GM19099 (cell line): ENCODE results near the gene RGS7BP.

Experiments used
- POLR2A ChIP-seq: IDR thresholded peaks from 3 replicates; pipeline ENCODE4 v1.6.1; 2011; ENCODE audit warnings: low read depth; ENCODE audit not compliant: insufficient read length; ENCODE audit errors: extremely low read depth

The RGS7BP gene

DNA sequence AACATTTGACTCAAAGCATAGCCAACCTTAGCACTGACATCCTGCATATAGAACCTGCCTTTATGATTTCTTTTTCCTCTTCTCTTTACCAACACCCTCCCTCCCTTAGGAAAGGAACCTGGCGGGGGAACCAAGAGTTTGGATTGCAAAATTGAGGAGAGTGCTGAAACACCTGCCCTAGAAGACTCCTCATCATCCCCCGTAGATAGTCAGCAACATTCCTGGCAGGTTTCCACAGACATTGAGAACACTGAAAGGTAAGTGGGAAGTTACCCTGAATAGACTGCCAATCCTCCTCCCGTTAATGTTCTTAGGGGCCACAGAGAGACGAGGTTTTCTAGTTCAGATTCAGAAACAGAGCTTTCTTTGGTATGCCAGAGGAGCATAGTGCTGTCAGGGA, 88.8 kb downstream of the RGS7BP start:
- no peak for TF ChIP-seq POLR2A

DNA sequence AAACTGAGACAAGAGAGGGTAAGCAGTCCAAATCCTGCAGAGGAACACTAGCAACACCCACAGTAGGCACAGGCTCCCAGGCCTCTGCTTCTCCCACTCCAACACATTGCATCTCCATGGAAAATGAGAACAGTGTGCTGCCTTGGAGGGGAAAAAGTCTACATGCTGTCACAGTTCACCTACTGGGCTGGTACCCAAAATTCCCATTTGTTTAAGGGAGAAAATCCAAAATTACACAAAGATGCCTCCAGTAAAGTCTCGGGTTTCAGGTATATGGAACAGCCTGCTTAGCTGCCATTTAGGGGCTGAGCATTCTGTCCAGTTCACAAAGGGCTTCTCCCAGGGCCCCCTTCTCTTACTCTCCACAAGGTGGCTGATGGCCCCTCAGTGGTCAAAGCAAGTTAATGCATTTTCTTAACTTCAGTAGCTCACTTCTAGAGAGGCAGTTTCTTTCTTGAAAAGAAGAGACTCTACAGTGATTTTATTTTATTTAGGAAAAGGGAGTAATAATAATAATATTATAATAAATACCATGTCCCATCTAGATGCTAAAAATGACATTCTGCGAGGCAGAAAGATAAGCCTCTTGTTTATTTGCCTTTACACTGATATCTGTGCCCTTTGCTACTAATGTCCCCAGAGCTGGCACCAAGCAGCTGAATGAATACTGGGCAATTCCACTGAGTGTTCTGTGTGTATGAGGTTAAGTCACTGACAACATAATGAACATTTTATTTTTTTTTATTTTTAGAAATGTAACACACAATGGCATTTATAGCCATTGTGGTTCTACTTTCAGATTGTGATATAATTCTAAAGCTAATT, 89.4 kb downstream of the RGS7BP start:
- TF ChIP-seq POLR2A, result no peak

DNA sequence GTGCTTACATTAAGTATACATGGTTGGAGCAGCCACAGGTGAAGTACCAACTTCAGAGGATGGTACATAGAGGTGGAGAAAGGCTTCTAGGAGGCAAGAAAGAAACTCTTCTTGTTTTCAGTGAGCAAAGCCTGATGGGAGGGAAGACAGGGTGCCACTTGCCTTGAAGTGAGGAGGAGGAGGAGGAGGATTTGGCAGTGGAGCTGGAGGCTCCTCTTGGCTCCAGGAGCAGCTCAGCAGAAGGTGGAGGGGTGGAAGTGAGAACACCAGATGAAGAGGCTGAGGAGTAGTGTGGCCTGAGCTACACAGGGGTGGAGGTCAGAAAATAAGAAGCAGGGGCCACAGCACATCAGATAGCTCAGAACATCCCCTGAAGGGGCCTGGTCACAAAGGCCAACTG, 93.4 kb downstream of the RGS7BP start:
- no peak for TF ChIP-seq POLR2A

DNA sequence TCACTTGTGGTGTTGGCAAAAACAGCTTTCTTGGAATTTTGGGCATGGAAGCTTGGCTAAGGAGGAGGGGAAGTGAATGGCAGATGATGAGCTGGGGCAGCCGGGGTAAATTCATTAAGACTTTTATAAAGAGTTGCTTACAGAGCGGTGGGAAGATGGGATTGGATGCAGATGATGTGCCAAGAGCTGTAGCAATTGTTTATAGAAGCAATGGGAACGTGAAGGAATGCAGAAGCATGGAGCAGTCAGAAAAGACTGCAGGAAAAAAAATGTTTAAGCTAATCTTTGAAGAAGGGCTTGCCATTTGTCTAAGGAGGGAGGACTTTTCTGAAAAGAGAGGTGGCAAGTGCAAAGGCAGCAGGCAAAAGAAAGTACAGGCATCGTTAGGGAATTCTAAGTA, 97.9 kb downstream of the RGS7BP start:
- no peak for TF ChIP-seq POLR2A

DNA sequence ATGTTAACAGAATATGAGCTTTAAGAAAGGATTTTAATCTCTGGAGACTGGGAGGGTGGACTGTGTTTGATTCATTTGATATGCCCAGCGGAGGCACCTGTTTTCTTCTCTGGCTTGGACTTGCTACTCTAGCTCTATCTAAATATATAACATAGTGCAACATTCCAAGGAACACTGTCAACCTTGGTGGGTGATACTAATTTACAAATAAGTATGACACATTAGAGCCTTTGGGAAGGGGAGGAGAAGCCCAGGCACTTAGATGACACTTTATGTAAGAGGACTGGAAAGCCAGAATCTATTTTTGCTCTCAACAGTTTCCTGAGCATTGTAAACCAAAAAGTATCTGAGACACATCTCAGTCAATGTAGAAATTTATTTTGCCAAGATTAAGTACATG, 101.1 kb downstream of the RGS7BP start:
- no peak for TF ChIP-seq POLR2A

DNA sequence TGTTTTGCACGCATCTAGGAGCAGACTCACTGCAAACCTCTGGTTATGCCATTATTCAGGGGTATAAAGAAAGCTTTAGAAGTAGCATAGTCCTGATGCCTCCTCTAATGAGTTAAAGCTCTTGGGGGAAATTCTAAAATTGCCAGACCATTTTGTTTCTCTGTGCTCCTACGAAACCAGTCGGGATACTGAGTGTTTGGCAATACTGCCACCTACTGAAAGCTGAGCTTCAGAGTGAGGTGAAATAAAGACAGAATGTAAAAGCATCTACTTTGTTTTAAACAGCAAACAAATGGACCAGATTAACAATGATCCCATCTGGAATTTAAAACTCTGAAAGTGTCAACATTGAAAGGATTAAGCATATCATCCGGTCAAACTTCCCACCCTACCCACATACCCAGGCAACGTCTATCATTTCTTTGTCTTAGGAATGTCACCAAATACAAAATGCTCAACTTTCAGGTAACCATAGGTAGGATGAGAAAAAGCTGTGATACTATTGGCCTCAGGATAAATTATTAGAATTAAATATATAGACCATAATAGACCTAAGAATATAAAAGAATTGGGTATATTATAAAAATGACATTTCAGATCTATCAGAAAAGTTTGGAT, 106.6 kb downstream of the RGS7BP start:
- TF ChIP-seq POLR2A, result no peak

DNA sequence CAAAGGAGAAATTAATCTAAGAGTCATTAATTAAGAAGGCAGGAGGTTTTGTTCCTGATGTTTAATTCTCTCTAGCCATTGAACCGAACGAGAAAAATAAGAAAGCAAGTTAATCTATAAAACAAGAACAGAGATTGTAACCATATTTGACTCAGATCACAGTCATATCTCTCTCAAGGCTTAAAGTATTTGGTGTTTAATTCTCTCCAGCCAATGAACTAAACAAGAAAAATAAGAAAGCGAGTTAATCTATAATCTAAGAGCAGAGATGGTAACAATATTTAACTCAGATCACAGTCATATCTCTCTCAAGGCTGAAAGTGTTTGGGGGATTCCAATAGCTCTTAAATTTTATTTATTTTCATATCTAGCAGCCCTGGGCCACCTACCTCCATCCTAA, 110.1 kb downstream of the RGS7BP start:
- TF ChIP-seq POLR2A, result no peak

DNA sequence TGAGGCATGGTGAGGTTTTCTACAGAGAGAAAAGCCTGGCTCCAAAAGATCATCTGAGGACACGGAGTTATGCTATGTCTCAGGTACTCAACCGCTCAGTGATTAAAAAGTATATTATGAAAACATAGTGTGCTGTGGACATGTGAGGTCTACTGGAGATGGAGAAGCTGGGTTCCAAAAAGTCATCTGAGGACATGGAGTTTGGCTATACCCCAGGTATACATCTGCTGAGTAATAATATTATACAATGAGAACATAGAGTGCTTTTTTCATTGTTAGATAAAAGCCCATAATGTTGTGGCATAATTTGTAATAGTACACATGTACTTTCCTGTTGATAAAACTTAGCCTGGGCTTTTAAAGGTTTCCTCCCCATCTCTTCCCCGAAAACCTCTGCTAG, 113.8 kb downstream of the RGS7BP start:
- TF ChIP-seq POLR2A, result no peak

DNA sequence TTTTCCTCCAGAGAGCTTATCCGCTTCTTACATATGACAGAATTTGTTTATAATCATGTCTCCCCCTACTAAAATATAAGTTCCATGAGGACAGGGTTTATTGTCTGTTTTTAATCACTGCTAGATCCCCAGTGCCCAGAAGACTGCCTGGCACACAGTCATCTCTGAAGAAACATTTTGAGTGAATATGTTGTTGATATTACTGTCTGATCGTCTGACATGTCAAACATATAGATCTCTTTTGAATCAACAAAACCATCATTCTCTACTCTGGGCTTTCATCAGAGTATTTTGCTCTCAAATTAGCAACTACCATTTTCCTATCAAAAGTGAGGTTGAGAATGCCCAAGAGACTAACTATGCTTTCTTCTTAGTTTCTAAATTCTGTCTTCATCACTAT, 117.2 kb downstream of the RGS7BP start:
- TF ChIP-seq POLR2A, result no peak

DNA sequence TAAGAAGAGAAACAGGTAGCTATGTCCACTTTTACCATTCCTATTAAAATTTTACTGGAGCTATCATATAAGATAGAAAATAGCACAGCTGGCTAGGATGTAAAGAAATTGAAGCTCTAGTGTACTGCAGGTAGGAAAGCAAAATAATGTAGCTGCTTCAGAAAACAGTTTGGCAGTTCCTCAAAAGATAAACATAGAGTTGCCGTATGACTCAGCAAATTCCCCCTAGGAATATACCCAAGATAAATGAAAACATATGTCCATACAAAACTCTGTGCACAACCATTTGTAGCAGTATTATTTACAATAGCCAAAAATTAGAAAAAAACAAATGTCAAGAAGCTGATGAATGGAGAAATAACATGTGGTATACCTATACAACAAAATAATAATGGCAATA, 119.9 kb downstream of the RGS7BP start:
- TF ChIP-seq POLR2A, result no peak

DNA sequence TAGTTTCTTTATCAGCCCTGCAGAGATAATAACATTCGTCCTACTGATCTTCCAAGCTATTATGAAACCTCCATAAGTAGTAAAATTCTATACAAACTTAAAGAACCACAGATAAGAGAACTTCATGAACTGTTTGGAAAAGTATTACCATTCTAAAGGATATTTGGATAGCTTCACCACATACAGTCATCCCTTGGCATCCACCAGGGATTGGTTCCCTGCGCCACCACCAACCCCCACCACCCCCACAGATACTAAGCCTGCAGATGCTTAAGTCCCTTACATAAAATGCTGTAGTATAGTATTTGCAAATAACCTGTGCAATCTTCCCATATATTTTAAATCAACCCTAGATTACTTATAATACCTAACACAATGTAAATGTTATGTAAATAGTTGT, 123.1 kb downstream of the RGS7BP start:
- TF ChIP-seq POLR2A, result no peak

DNA sequence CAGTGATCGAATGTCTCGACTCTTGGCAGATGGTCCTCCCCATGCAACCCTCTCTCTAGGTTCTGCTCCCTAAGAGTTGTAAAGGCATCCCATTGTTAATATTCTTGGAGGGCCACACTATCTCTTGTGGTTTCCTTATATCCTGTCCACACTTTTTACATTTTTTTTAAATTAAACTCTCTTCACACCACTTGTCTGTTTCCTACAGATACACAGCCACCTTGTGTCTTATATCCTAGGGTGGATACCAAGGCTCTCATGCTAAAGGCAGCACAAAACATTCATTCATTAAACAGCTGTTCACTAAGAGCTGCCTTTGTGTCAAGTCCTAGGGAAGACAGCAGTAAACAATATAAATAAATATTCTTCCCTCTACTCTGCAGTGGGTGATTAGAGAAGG, 124.0 kb downstream of the RGS7BP start:
- no peak for TF ChIP-seq POLR2A

DNA sequence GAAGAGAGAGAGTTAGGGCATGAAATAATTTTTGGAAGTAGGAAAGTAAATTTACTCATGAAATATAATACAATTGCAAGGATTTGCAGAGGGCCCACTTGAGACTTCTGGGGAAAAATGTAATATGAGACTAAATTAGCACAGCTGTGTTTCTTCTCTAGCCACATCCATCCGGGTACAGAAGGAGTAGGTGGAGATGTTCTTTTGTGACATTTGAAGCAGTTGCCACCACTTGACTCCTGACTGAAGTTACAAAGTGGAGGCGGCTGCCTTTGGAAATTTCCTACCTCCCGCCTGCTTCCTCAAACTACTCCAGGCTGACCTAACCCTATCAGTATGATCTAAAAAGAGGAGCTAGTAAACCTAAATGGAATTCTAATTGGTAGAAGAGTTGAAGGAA, 126.4 kb downstream of the RGS7BP start:
- no peak for TF ChIP-seq POLR2A

DNA sequence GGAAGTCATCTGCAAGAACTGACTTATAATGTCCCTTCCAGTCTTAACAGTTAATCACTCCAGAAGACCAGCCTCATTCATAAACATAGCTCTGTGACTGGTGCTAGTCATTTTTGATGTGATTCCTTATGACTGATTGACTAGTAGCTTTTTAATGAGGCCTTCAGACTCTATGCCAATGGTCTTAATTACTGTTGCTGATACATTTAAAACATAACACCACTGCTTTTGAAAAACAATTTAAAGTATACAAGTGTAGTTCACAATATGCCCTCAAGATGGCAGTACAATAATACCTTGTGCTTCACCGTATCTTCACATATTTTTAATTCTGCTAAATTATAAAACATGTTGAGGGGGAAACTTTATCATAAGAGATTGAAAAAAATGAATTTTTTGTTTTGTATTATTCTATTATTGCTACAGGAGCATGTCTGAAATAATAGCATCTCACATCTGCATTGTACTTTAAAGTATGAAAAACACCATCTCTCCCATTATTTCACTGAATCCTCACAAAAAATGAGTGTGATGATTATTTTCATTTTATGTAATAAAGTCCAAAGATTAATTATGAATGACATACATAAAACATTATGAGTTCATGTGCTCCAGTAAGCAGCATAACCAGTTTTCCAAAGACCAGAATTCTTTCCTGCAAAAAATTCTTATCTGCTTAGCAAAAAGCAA, 129.3 kb downstream of the RGS7BP start:
- no peak for TF ChIP-seq POLR2A

DNA sequence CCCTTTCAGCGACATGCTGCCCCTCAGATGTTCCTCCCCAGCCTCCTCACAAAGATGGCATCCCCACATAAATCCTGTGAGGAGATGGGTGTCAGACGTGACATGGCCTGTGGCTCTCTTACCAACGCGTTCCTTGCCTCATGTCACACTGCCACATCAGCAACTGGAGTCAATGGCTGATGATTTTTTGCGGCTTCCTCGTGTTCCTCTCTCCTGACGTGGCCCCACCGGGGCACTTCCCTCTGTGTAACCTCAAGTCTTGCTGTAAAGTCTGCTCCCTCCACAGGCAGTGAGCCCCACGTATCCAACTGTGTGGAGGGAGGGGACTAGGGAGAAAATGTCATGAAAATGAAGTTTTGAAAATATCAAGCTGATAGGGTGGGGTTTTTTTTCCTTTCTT, 131.3 kb downstream of the RGS7BP start:
- TF ChIP-seq POLR2A, result no peak
